AG10803 (cell line): Measurements from ENCODE around the gene LMF2.

Source experiments
- DNase-seq: peaks from one replicate; pipeline ENCODE4 v3.0.0; 2010; ENCODE audit warnings: low read depth
- H3K4me3 ChIP-seq: 2 replicates; pipeline ENCODE4 v1.5.1; 2011; ENCODE audit warnings: mild to moderate bottlenecking, low read length, control low read depth
- CTCF ChIP-seq: conservative IDR thresholded peaks from 2 replicates; pipeline ENCODE4 v1.5.1; 2011; ENCODE audit warnings: mild to moderate bottlenecking, low read length, control low read depth, inconsistent platforms

LMF2 gene

DNA sequence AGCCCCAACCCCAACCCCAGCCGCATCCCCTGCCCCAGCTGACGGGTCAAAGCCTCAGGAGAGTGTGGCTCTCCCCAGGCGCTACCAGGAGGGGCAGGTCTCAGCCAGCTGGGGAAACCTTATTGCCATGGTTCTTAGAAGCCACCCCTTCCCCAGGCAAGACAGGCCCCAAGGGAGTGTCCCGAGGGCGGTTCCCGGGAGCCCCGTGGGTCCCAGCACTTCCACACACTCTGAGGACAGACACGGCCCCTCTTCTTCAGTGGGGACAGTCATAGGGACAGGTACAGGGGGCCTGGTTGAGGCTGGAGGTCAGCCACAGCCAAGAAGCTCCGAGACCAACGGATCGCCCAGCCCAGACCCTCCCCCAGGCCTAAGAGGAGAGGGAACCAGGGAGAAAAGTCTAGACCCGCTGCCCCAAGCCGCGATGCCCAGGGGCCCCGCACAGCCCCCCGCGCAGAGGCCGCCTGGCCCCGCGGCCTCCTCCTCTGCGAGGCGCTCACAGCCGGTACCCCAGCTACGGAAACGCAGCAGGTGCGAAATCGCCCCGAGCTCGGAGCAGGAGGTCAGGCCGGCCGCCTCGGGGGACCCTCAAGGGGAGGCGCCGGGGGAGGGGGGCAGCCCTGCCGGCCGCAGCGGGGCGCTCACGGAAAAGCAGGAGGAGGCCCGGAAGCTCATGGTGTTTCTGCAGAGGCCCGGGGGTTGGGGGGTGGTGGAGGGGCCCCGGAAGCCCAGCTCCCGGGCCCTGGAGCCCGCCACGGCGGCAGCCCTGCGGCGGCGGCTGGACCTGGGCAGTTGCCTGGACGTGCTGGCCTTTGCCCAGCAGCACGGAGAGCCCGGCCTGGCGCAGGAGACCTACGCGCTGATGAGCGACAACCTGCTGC, 40.8 kb upstream of the LMF2 start:
- DNase-seq = no peak
- TF ChIP-seq CTCF = no peak
- no peak overlapping the region for H3K4me3 ChIP-seq

- TF ChIP-seq CTCF = no peak
- no peak overlapping the region for H3K4me3 ChIP-seq
- DNase-seq = no peak
Measured at GRCh38 chr22:50547263-50547985, 39.9 kb upstream of the LMF2 start.

DNA sequence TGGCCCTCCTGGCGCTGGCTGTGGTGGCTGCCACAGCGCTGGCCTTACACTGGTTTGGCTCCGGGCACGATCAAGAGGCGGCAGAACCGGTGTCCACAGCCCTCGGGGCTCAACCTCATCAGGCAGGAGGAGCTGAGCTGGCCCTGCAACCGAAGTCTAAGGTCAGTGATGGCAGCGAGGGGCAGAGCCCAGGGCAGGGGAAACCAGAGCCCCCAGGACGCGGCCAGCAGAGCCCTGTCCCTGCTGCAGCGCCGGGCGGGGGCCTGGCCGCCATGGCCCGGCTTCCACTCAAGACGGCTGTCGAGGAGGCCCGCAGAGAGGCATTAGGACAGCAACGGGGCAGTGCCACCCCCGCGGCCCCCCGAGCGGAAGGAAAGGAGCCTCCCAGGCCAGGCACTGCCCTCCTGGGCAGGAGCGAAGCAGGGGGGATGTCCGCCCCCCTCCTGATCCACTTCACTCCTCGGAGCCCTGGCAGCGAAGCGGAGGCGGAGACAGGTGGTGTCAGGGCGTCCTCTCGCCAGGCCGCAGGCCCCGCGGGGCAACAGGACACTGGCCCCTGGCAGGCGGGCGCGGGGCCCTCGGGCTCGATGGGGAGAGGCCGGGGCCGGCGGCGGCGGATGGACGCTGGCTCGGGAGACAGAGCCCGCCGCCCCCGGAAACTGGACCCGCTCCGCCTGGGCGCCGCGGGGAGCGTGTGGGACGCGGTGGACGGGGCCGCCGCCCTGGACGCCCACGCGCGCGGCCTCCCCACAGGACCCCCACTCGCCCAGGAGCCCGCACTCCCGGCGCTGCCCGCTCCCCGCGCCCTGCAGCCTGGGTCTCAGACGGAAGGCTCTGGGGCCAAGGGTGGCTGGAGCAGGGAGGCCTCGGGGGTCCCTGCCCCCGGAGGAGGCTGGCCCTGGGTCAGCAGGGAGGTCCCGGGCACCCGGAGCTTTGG, 39.1 kb upstream of the LMF2 start:
- H3K4me3 ChIP-seq = no peak overlapping the region
- DNase-seq = no peak
- no peak for TF ChIP-seq CTCF

GRCh38 chr22:50545522-50546325, 38.2 kb upstream of the LMF2 start, which contains the start of gene KLHDC7B:
KLHDC7B (plus strand) TSS chr22:50545899; CDS start chr22:50546244, 345 bp downstream.
- TF ChIP-seq CTCF = peak; percentile 40
- DNase-seq = peak; percentile 55
- no peak within 1 kb of the TSS for H3K4me3 ChIP-seq

DNA sequence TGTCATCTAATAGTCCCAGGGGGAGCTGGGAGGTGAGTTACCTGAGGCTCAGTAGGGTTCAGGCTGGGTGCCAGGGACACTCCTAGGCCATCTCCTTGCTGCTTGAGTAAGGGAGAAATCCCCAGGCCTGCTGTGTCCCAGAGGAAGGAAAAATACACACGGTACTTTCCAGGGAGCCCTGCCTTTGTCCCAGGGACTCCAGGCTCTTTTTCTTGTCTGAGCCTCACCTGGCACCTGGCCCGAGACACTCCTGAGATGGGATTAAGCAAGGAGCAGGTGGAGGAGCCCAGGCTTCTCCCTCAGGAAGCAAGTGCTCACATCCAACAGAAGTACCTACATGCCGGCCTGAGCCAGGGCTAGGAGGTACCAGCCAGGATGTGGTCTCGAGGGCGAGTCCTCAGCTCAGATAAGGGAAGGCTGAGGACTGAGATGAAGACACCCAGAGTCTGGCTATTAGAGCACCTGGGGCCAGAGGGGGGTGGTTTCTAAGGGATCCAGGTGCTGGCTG, 37.3 kb upstream of the LMF2 start:
- TF ChIP-seq CTCF = no peak
- DNase-seq = no peak
- H3K4me3 ChIP-seq = no peak overlapping the region
